ENCODE results near the gene LOC101059915.
"Not testable (repeated sequence)": the region's sequence is repeated elsewhere in the genome, so short reads cannot be mapped to it uniquely, and the experiment has no call there.

LOC101059915 gene

GRCh38 chrX:71637848-71638247 lies 29.5 kb upstream of the LOC101059915 start:
- H3K4me3 ChIP-seq (ENCODE audit: low read length): no peak overlapping the region
- H3K9ac ChIP-seq (ENCODE audit: low read length): no peak overlapping the region
- no peaks in the 10 kb centered on the region for H3K36me3 ChIP-seq (replicated peaks; ENCODE audit: insufficient read depth, low read length)
- TF ChIP-seq EZH2phosphoT487 (IDR thresholded peaks at IDR 0.05; ENCODE audit: low read length) (no peak), EZH2 (optimal IDR thresholded peaks at IDR 0.05; ENCODE audit: low read depth, low read length) (no peak), CTCF (IDR thresholded peaks at IDR 0.05; ENCODE audit: low read length) (no peak)
- DNase-seq: no peak
- H3K27me3 ChIP-seq (replicated peaks; ENCODE audit: insufficient read depth, low read length): no peaks in the 10 kb centered on the region
- no peaks in the 10 kb centered on the region for H3F3A ChIP-seq (ENCODE audit: insufficient read depth, low read length)
- no peak overlapping the region for H3K27ac ChIP-seq (ENCODE audit: low read length)
- peak overlapping the region; percentile 21 for H3K4me2 ChIP-seq (ENCODE audit: low read depth, low read length)
- no peaks in the 10 kb centered on the region for H3K79me2 ChIP-seq (ENCODE audit: low read length)
- H3K9me2 ChIP-seq (replicated peaks; ENCODE audit: insufficient read depth, low read length): no peaks in the 10 kb centered on the region
- no peaks in the 10 kb centered on the region for H3K9me3 ChIP-seq (replicated peaks; ENCODE audit: insufficient read depth, low read length)
- no peak overlapping the region for H2AFZ ChIP-seq (ENCODE audit: low read length)
- peaks cover 24% of the 10 kb centered on the region for H3K4me1 ChIP-seq (ENCODE audit: low read length)
- H4K20me1 ChIP-seq (ENCODE audit: insufficient read depth, low read length): no peaks in the 10 kb centered on the region

- H3K9ac ChIP-seq (ENCODE audit: low read length): no peak overlapping the region
- no peak overlapping the region for H3K27ac ChIP-seq (ENCODE audit: low read length)
- H3K9me3 ChIP-seq (replicated peaks; ENCODE audit: insufficient read depth, low read length): no peaks in the 10 kb centered on the region
- H3K27me3 ChIP-seq (replicated peaks; ENCODE audit: insufficient read depth, low read length): no peaks in the 10 kb centered on the region
- H3K4me3 ChIP-seq (ENCODE audit: low read length): no peak overlapping the region
- H3K4me1 ChIP-seq (ENCODE audit: low read length): peaks cover 24% of the 10 kb centered on the region
- TF ChIP-seq EZH2phosphoT487 (IDR thresholded peaks at IDR 0.05; ENCODE audit: low read length) (no peak), CTCF (IDR thresholded peaks at IDR 0.05; ENCODE audit: low read length) (no peak), EZH2 (optimal IDR thresholded peaks at IDR 0.05; ENCODE audit: low read depth, low read length) (no peak)
- H4K20me1 ChIP-seq (ENCODE audit: insufficient read depth, low read length): no peaks in the 10 kb centered on the region
- peak overlapping the region; percentile 21; the same call in 1 of the 2 replicates for H3K4me2 ChIP-seq (ENCODE audit: low read depth, low read length)
- H3K79me2 ChIP-seq (ENCODE audit: low read length): no peaks in the 10 kb centered on the region
- no peak for DNase-seq
- H3K36me3 ChIP-seq (replicated peaks; ENCODE audit: insufficient read depth, low read length): no peaks in the 10 kb centered on the region
- H3F3A ChIP-seq (ENCODE audit: insufficient read depth, low read length): no peaks in the 10 kb centered on the region
- H3K9me2 ChIP-seq (replicated peaks; ENCODE audit: insufficient read depth, low read length): no peaks in the 10 kb centered on the region
- H2AFZ ChIP-seq (ENCODE audit: low read length): no peak overlapping the region
Measured at GRCh38 chrX:71638409-71638808, 28.9 kb upstream of the LOC101059915 start.

GRCh38 chrX:71640002-71640401 lies 27.3 kb upstream of the LOC101059915 start:
- no peaks in the 10 kb centered on the region for H3K79me2 ChIP-seq (ENCODE audit: low read length)
- no peak overlapping the region for H3K27ac ChIP-seq (ENCODE audit: low read length)
- no peaks in the 10 kb centered on the region for H4K20me1 ChIP-seq (ENCODE audit: insufficient read depth, low read length)
- no peaks in the 10 kb centered on the region for H3K27me3 ChIP-seq (replicated peaks; ENCODE audit: insufficient read depth, low read length)
- H3K36me3 ChIP-seq (replicated peaks; ENCODE audit: insufficient read depth, low read length): no peaks in the 10 kb centered on the region
- no peak overlapping the region for H2AFZ ChIP-seq (ENCODE audit: low read length)
- H3K4me2 ChIP-seq (ENCODE audit: low read depth, low read length): no peak overlapping the region
- H3K9me2 ChIP-seq (replicated peaks; ENCODE audit: insufficient read depth, low read length): no peaks in the 10 kb centered on the region
- H3K9ac ChIP-seq (ENCODE audit: low read length): no peak overlapping the region
- no peaks in the 10 kb centered on the region for H3F3A ChIP-seq (ENCODE audit: insufficient read depth, low read length)
- DNase-seq: no peak
- no peaks in the 10 kb centered on the region for H3K9me3 ChIP-seq (replicated peaks; ENCODE audit: insufficient read depth, low read length)
- H3K4me1 ChIP-seq (ENCODE audit: low read length): peaks cover 24% of the 10 kb centered on the region
- no peak overlapping the region for H3K4me3 ChIP-seq (ENCODE audit: low read length)
- TF ChIP-seq CTCF (IDR thresholded peaks at IDR 0.05; ENCODE audit: low read length) (no peak), EZH2 (optimal IDR thresholded peaks at IDR 0.05; ENCODE audit: low read depth, low read length) (no peak), EZH2phosphoT487 (IDR thresholded peaks at IDR 0.05; ENCODE audit: low read length) (no peak)

- H3K4me1 ChIP-seq (ENCODE audit: low read length); DNase-seq; H3K27me3 ChIP-seq (replicated peaks; ENCODE audit: insufficient read depth, low read length); H3K9me3 ChIP-seq (replicated peaks; ENCODE audit: insufficient read depth, low read length); H4K20me1 ChIP-seq (ENCODE audit: insufficient read depth, low read length); H3K4me2 ChIP-seq (ENCODE audit: low read depth, low read length); H3K9ac ChIP-seq (ENCODE audit: low read length); H2AFZ ChIP-seq (ENCODE audit: low read length); H3K27ac ChIP-seq (ENCODE audit: low read length); H3K36me3 ChIP-seq (replicated peaks; ENCODE audit: insufficient read depth, low read length); H3K9me2 ChIP-seq (replicated peaks; ENCODE audit: insufficient read depth, low read length); H3K4me3 ChIP-seq (ENCODE audit: low read length); H3F3A ChIP-seq (ENCODE audit: insufficient read depth, low read length); H3K79me2 ChIP-seq (ENCODE audit: low read length): not testable (repeated sequence)
Measured at GRCh38 chrX:71644406-71644805, 22.9 kb upstream of the LOC101059915 start.

Data from MM.1S (cell line).